Bladder microvascular endothelial cell (primary cell): ENCODE measurements around the gene GCFC2. TPM values are rescaled to one million over a fixed set of nuclear protein-coding genes. Genes with fewer than 3 reads are reported as not detected.

ENCODE experiments used
- total RNA-seq: library from RNA; depleted of rRNA; stranded (reverse); fragments of >200 nt; gene quantifications from 2 replicates; pipeline ENCODE4 v1.2.3, GENCODE V29; 2014

Gene GCFC2
- total RNA-seq, result 6.2 and 13.0 TPM in 2 replicates

DNA sequence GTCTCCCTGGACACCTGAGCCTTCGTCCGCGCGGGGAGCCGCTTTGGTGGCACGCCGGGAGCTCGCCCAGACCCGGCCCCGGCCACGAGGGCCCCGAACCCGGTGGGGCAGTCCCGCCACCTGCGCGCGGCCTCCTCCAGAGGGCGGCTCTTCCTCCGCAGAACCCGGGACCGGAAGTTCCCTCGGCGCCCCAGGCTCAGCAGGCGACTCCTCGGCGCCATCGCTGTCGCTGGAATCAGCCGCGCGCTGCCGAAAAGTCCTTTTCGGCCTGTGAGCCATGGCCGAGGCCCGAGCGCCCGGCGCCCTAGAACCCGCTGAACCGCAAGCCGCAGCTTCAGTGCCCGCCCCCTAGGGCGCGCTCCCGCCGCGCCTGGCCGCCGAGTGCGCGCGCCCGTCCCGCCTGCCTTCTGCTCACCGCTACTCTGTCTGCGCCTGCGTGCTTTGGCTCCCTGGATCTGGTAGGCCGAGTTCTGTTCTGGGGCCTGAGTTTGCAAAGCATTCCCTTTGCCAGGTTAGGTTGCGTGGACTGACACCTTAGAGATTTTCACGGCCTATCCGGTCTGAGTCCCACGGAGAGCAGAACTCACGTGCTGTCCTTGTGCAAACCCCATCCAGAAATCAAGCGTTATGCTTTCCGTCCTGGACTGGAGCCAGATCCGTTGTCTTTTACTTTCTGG is at the start of gene GCFC2:
Gene GCFC2, minus strand, starts transcription at position 339 of the 677 bp plus-strand sequence. Its CDS starts 60 bp downstream, at position 279.

DNA sequence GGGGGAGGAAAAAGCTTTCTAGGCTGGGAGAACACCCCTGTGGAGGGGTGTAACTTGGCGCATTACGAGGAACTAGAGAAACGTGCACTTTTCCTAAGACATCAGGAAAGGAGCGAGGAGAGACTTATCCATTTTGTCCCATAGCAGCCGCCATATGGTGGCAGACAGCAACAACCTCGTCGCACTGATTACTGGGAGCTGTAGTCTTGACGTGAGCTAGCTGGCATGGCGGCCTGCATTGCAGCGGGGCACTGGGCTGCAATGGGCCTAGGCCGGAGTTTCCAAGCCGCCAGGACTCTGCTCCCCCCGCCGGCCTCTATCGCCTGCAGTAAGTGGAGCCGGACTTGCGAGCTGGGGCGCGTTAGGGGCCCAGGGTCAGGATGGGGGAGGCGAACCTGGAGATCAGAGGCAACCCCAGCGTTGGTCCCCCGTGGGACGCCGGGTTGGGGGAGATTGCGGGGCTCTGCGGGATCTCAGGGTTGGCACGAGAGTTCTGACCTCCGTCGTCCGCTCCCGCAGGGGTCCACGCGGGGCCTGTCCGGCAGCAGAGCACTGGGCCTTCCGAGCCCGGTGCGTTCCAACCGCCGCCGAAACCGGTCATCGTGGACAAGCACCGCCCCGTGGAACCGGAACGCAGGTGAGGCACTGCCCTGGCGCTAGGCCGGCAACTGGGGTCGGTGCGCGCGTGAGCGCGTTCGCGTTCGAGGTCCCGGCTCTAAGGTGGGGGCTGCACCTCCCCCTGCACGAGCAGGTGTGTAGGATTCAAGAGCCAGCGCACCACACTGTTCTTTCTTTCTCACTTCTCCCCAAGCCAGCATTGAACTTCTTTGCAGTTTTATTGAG is 63.9 kb downstream of the GCFC2 start, which contains the start of gene MRPL19:
Gene MRPL19, plus strand, starts transcription at position 201 of the 843 bp plus-strand sequence. Its CDS starts 25 bp downstream, at position 226.

Other genes starting within 250 kb of the GCFC2 start
- 74.0 and 127 TPM in 2 replicates for gene EVA1A, start 150.0 kb downstream of the GCFC2 start, total RNA-seq
- gene MRPL19, start 64.1 kb downstream of the GCFC2 start, total RNA-seq, result 16.7 and 42.4 TPM in 2 replicates